Natural killer cell (primary cell): ENCODE data around the gene TMEM80. TPM values are rescaled to one million over a fixed set of nuclear protein-coding genes. Genes with fewer than 3 reads are reported as not detected.
"Not testable (repeated sequence)": the region's sequence is repeated elsewhere in the genome, so short reads cannot be mapped to it uniquely, and the experiment has no call there.

Experiments used
- ATAC-seq, 3 donors: fragments of 150-1000 bp in 2 of 3; fragments of 200-7000 bp in 1 of 3; cut with Tn5 transposase; 1 replicate in 1 of 3; 2 replicates in 2 of 3; pipeline ENCODE4 v1.10.0; 2021; ENCODE audit warnings: mild to moderate bottlenecking in 2 of 3, moderate library complexity in 2 of 3
- DNase-seq, 2 donors: peaks; one replicate each; pipeline versions ENCODE4 v3.0.0 to v3.0.0-alpha.2; 2013 to 2021; ENCODE audit warnings: mixed read lengths in 1 of 2
- H3K27ac ChIP-seq: one replicate; pipeline ENCODE4 v1.5.1; 2013; ENCODE audit warnings: mild to moderate bottlenecking, low read length
- H3K27me3 ChIP-seq: one replicate; pipeline ENCODE4 v1.6.1; 2013; ENCODE audit warnings: low read length; ENCODE audit not compliant: control insufficient read depth, insufficient read depth
- H3K36me3 ChIP-seq: one replicate; pipeline ENCODE4 v1.6.1; 2013; ENCODE audit warnings: low read length; ENCODE audit not compliant: control insufficient read depth, insufficient read depth
- H3K4me1 ChIP-seq: one replicate; pipeline ENCODE4 v1.6.1; 2013; ENCODE audit warnings: low read length; ENCODE audit not compliant: control insufficient read depth, insufficient read depth
- H3K4me3 ChIP-seq: one replicate; pipeline ENCODE4 v1.5.1; 2013; ENCODE audit warnings: low read length
- H3K9me3 ChIP-seq: one replicate; pipeline ENCODE4 v1.6.1; 2013; ENCODE audit warnings: low read length; ENCODE audit not compliant: control insufficient read depth, insufficient read depth
- H3K27ac Mint-ChIP-seq, 2 donors: one replicate each; pipeline ENCODE4 v1.8.0; 2022; ENCODE audit warnings: mild to moderate bottlenecking in 2 of 2, mixed read lengths in 2 of 2, moderate library complexity in 1 of 2
- H3K27me3 Mint-ChIP-seq, 2 donors: one replicate each; pipeline ENCODE4 v1.8.0; 2022; ENCODE audit warnings: low read depth in 2 of 2, mixed read lengths in 2 of 2
- H3K36me3 Mint-ChIP-seq: one replicate; pipeline ENCODE4 v1.8.0; 2022; ENCODE audit warnings: mixed read lengths
- H3K4me1 Mint-ChIP-seq, 2 donors: one replicate each; pipeline ENCODE4 v1.8.0; 2022; ENCODE audit warnings: mixed read lengths in 2 of 2
- H3K4me3 Mint-ChIP-seq: one replicate; pipeline ENCODE4 v1.8.0; 2022; ENCODE audit warnings: mild to moderate bottlenecking, moderate library complexity, mixed read lengths
- H3K9me3 Mint-ChIP-seq, 2 donors: one replicate each; pipeline ENCODE4 v1.8.0; 2022; ENCODE audit warnings: mixed read lengths in 2 of 2
- WGBS: methylation state at CpG from one replicate; pipeline ENCODE4 v1.1.7; 2013; ENCODE audit warnings: missing lambda C conversion rate; ENCODE audit not compliant: insufficient coverage; 5-methylcytosine and 5-hydroxymethylcytosine counted together
- intact Hi-C: fragments of 100-400 bp; cut with micrococcal nuclease; formaldehyde crosslinking; loops from one replicate; pipeline ENCODE4 v1.14.2; 2022
- total RNA-seq, 4 donors: library from RNA; stranded (reverse); fragments of 120-200 nt in 1 of 4; gene quantifications; one replicate each; pipeline versions ENCODE4 v1.2.3 to v1.2.4, GENCODE V29; 2013 to 2022
- TF ChIP-seq, protein P1 (sequence below): fragments of 200-600 bp; IDR thresholded peaks from one replicate; pipeline ENCODE4 v1.8.0; 2022; ENCODE audit warnings: antibody characterized with exemption

TMEM80 gene
- 10 to 100 TPM; 17.8 to 42.1 (median 33.0) TPM for total RNA-seq
- total RNA-seq (2013): 26.9 TPM

DNA sequence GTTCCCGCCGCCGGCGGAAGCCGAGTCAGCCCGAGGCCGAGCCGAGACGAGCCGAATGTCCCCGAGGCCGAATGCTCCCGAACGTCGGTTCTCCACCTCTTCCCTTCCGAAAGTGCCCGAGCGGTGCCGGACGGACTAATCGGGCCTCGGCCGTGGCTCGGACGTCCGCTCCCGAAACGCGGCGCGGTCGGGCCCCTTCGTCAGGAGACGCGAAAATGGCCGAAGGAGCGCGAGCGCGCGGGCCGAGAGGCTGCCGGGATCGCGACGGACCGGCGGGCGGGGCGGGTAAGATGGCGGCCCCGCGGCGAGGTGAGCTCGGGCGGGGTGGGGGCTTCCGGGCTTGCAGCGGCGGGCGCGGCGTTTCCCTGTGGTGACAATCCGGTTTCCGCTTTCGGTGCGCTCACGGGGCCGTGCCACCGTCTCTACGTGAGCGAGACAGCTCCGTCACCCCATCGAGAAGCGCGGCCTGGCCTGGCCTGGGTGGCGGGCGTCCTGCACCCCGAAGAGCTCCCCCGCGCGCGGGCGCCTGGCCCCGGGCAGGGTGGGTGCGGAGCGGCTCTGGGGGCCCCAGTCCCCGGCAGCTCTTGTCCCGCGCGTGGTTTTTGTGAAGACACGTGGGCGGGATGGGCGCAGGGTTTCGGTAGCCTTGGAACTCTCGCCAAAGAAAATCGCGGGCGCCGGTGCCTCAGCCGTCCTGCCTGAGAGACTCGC lies at the start of gene TMEM80:
TSS of gene TMEM80 (plus strand) at position 279 of the 711 bp plus-strand sequence. CDS start at position 291, 12 bp downstream.
- TF ChIP-seq, protein P1, sequence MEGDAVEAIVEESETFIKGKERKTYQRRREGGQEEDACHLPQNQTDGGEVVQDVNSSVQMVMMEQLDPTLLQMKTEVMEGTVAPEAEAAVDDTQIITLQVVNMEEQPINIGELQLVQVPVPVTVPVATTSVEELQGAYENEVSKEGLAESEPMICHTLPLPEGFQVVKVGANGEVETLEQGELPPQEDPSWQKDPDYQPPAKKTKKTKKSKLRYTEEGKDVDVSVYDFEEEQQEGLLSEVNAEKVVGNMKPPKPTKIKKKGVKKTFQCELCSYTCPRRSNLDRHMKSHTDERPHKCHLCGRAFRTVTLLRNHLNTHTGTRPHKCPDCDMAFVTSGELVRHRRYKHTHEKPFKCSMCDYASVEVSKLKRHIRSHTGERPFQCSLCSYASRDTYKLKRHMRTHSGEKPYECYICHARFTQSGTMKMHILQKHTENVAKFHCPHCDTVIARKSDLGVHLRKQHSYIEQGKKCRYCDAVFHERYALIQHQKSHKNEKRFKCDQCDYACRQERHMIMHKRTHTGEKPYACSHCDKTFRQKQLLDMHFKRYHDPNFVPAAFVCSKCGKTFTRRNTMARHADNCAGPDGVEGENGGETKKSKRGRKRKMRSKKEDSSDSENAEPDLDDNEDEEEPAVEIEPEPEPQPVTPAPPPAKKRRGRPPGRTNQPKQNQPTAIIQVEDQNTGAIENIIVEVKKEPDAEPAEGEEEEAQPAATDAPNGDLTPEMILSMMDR: no peak
- intact Hi-C loops: loop anchor here (2.0 kb wide), 1 partner anchor 27 kb away; no protein-coding TSS in a partner anchor
- Histone ChIP-seq H3K4me1 (peaks cover 51% of the 10 kb centered on the region), H3K27ac (peak within 1 kb of the TSS; percentile 100), H3K36me3 (peaks cover 6% of the 10 kb centered on the region), H3K9me3 (no peaks in the 10 kb centered on the region), H3K27me3 (no peaks in the 10 kb centered on the region), H3K4me3 (peak within 1 kb of the TSS; percentile 98)
- no peaks in the 10 kb centered on the region for H3K36me3 Mint-ChIP-seq
- WGBS: under 1% methylated on average over 101 of the region's 101 CpGs
- no peaks in the 10 kb centered on the region for H3K9me3 Mint-ChIP-seq
- H3K27me3 Mint-ChIP-seq: no peaks in the 10 kb centered on the region
- ATAC-seq (peak; percentile 72 to 87 (median 74)), DNase-seq (peak; percentile 97 to 98)
- H3K27ac Mint-ChIP-seq: peak within 1 kb of the TSS; percentile 90 to 95
- peaks cover 18 to 41% of the 10 kb centered on the region in 2 donors for H3K4me1 Mint-ChIP-seq
- H3K4me3 Mint-ChIP-seq: peak within 1 kb of the TSS; percentile 88

DNA sequence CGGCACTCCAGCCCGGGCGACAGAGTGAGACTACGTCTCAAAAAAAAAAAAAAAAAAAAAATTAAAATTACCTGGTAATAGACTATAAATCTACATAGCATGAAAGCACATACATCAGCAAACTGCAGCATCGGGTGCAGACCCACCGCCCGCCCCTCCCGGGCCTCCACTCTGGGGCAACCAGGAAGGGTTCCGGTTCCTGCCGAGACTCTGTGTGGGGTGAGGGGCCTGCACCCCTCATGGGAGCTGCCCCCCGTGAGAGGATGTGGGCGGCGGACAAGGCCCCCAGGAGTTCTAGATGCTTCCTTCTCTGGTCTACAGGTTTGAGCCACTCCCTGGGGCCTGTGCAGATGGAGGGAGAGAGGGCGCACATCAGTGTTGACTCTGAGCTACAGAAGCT lies 49.4 kb upstream of the TMEM80 start:
- Mint-ChIP-seq H3K27me3 (no peaks in the 10 kb centered on the region), H3K4me1 (peaks cover 0 to 5% of the 10 kb centered on the region in 2 donors), H3K9me3 (no peaks in the 10 kb centered on the region), H3K27ac (no peak overlapping the region), H3K36me3 (no peaks in the 10 kb centered on the region), H3K4me3 (no peak overlapping the region)
- no peak for ATAC-seq
- 65% methylated on average over 11 of the region's 14 CpGs for WGBS
- no peak for DNase-seq
- intact Hi-C loops: no loop called here
- peaks cover 8% of the 10 kb centered on the region for H3K36me3 ChIP-seq
- no peak overlapping the region for H3K4me3 ChIP-seq
- H3K27me3 ChIP-seq: no peaks in the 10 kb centered on the region
- TF ChIP-seq, protein P1: no peak
- H3K4me1 ChIP-seq: peaks cover 3% of the 10 kb centered on the region
- peaks cover 4% of the 10 kb centered on the region for H3K9me3 ChIP-seq
- no peak overlapping the region for H3K27ac ChIP-seq

DNA sequence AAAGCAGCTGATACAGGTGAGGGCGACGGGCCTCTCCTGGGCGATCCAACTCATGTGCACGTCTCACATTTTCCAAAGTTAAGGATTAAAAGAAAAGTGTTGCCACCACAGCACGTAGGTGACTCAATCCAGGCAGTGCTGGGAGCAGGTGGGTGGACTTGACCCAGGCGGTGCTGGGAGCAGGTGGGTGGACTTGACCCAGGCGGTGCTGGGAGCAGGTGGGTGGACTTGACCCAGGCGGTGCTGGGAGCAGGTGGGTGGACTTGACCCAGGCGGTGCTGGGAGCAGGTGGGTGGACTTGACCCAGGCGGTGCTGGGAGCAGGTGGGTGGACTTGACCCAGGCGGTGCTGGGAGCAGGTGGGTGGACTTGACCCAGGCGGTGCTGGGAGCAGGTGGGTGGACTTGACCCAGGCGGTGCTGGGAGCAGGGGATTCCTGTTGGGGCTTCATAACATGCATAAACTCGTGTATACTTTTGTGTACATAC lies 47.9 kb upstream of the TMEM80 start:
- ATAC-seq, H3K4me3 ChIP-seq, H3K27me3 ChIP-seq, H3K9me3 Mint-ChIP-seq, H3K9me3 ChIP-seq, intact Hi-C loops, H3K27ac Mint-ChIP-seq, H3K4me1 Mint-ChIP-seq, H3K27me3 Mint-ChIP-seq, H3K4me3 Mint-ChIP-seq, H3K4me1 ChIP-seq, H3K36me3 ChIP-seq, DNase-seq, H3K27ac ChIP-seq, H3K36me3 Mint-ChIP-seq: not testable (repeated sequence)
- WGBS: 98% methylated on average over 7 of the region's 14 CpGs

DNA sequence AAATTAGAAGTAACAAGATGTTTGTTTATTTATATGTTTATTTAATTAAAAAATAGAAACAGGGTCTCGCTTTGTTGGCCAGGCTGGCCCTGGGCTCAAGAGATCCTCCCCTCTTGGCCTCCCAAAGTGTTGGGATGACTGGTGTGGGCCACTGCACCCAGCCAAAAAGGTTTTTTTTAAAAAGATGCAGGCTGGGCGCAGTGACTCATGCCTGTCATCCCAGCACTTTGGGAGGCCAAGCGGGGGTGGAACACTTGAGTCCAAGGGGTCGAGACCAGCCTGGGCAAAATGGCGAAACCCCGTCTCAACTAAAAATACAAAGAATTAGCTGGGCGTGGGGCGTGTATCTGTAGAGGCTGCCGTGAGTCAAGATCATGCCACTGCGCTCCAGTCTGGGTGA lies 45.1 kb upstream of the TMEM80 start:
- Histone ChIP-seq H3K36me3 (peaks cover 6% of the 10 kb centered on the region), H3K27me3 (no peaks in the 10 kb centered on the region), H3K4me3 (no peak overlapping the region), H3K27ac (no peak overlapping the region), H3K9me3 (no peaks in the 10 kb centered on the region), H3K4me1 (no peaks in the 10 kb centered on the region)
- Mint-ChIP-seq H3K27ac (no peak overlapping the region), H3K4me1 (no peaks in the 10 kb centered on the region), H3K9me3 (no peaks in the 10 kb centered on the region), H3K27me3 (no peaks in the 10 kb centered on the region), H3K36me3 (no peaks in the 10 kb centered on the region), H3K4me3 (no peak overlapping the region)
- intact Hi-C loops: loop anchor here (10.0 kb wide), 1 partner anchor 74 kb away; no protein-coding TSS in a partner anchor
- WGBS: 94% methylated on average over 10 of the region's 10 CpGs
- no peak for ATAC-seq
- DNase-seq: no peak
- TF ChIP-seq, protein P1: no peak

DNA sequence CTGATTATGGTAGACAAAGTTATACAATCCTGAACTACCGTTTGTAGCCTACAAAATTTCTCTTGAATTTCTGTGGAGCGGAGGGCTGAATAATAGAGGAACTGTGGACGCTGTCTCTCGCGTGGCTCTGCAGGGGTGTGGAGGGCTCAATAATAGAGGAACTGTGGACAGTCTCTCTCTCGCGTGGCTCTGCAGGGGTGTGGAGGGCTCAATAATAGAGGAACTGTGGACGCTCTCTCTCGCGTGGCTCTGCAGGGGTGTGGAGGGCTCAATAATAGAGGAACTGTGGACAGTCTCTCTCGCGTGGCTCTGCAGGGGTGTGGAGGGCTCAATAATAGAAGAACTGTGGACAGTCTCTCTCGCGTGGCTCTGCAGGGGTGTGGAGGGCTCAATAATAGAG lies 42.5 kb upstream of the TMEM80 start:
- not testable (repeated sequence) for H3K4me3 Mint-ChIP-seq, H3K27me3 Mint-ChIP-seq, H3K27me3 ChIP-seq, H3K9me3 ChIP-seq, DNase-seq, H3K27ac ChIP-seq, H3K27ac Mint-ChIP-seq, ATAC-seq, H3K4me3 ChIP-seq, H3K36me3 ChIP-seq, H3K4me1 Mint-ChIP-seq, H3K36me3 Mint-ChIP-seq, H3K9me3 Mint-ChIP-seq, H3K4me1 ChIP-seq
- WGBS: 93% methylated on average over 14 of the region's 14 CpGs
- intact Hi-C loops: loop anchor here (10.0 kb wide), 1 partner anchor 72 kb away; no protein-coding TSS in a partner anchor
